ENCODE results near the gene LIPA. TPM values are rescaled to one million over a fixed set of nuclear protein-coding genes. Genes with fewer than 3 reads are reported as not detected.
"Not testable (repeated sequence)": the region's sequence is repeated elsewhere in the genome, so short reads cannot be mapped to it uniquely, and the experiment has no call there.

The LIPA gene
- polyA plus RNA-seq, 4 donors, result 39.1 to 60.4 (median 47.1) TPM

DNA sequence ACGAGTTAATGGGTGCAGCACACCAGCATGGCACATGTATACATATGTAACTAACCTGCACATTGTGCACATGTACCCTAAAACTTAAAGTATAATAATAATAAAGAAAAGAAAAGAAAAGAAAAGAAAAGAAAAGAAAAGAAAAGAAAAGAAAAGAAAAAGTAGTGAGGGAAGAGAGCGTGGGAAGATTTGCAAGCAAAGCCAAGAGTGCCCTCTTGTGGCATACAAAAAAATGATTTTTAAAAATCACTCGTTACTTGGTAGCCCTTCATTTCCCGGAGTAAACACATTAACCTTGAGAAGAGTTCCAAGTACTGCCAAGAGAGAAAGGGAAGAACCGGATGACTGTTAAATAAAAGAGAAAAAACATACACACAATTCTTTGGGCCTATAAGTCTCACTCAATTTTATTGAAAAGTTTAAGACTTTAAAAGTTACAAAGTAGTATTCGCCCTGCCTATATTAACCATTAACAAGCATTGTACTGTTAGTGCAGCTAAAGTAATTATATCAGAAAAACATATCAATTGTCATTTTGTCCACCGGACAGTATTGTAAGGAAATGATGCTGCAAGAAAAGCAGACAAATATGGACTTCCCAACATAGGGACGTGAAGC is 38.3 kb downstream of the LIPA start:
- DNase-seq (ENCODE audit: low read depth in 4 of 4, low spot score in 2 of 4), result no peak

DNA sequence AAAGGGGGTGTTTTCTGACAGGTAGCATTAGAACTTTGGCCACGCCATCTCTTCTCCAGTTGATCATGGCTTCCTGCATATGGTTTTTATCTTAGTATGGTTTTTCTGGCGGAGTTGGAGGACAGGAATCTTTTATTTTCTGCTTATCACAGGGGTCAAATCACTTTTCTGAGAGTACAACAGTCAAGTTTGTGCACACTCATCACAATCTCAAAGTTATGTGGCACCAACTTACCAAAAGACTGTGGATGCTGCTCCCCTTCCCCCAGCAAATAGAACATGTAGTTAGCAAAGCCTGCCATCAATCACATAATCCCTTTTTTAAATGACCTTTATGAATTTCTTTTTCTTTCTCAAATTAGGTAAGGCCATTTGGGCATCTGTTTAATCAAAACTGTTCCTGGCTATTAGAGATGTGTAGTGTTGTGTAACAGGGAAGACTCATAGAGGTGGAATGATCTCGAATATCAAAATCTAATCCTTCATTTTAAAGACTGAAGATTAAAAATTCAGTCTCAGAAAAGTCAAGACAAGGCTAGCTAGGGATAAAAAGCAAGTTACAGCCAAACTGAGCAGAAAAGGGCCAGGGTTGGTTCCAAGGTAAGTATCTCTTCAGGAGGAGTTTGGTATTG is 40.7 kb downstream of the LIPA start:
- no peak for DNase-seq (ENCODE audit: low read depth in 4 of 4, low spot score in 2 of 4)

DNA sequence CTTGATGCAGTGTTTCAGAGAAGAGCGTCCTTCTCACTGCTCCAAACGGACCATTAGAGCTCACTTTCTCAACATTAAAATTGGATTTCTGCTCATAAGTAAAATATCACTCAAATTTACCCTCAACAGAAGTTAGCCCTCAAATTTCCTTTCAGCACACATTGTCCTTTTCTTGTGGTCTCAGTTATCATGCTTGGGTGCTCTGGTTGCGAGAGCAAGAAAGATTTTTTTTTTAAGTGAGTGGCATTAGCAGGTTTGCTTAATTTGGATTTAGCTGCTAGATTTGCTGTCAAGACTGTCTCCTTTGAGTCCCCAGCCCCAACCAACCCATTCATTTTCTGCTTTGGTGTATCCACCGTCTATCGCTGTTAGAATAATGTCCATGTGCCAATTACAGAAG is 41.9 kb downstream of the LIPA start:
- DNase-seq (ENCODE audit: low read depth in 4 of 4, low spot score in 2 of 4), result no peak

DNA sequence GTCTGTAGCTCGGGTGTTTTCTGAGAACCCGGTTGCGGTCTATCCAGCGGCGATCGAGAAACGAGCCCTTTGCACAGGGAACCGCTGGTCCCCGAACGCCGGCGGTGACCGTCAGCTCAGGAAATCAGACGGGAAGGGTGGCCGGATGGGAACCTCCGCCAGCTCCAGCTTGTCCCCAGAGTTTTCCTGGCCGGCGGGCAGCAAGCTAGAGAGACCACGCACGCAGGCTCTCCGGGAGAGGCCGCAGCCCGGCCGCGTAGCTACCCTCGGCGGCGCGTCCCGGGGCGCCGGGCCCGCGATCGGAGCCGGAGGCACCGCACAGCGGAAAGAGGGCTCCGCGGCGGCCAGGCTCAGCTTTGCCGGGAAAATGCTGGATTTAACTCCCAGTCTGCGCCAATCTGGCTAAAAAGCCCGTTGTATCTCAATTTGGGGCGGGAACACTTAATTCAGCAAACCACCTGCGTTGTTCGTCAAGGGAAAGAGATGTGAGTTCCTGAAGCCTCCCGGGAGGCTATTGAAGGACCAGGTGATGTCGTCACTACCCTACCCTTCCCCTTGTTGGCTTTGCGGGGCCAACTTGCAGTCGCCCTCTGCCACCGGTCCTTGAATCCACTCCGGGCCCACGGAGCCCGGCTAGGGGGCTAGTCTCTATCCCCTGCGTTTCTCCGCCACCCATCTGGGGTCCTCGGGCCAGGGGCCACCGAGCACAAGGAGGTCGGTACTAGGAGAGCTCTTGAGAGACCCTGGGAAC is 43.6 kb downstream of the LIPA start:
- DNase-seq (ENCODE audit: low read depth in 4 of 4, low spot score in 2 of 4), result peak in 1 of 4 donors; percentile 41

DNA sequence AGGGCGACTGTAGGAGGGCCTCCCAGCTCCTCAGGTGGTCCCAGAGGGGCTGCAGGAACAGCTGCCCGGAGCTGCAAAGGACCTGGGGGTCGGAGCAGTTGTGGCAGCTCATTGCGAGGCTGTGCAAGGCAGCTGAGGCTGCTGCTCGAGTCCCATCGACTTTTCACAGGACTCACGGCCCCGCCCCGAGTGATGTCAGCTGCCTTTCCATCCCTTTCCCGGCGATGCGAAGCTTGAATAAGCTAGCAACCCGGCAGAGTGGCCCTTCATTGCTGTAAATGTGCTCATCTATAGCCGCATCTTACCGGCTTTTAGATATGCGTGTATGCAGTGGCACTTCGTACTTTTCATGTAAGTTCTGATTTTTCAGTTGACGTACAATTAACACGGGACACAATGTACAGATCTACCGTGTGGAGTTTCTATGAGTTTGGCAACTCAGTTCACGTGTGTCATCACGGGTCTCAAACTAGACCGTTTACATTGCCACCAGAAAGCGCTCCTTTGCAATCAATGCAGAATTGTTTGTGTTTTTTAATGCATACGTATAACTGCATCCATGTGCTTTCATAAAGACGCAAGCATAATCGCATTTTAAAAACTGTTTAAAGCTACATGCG is 44.3 kb downstream of the LIPA start, which contains the start of gene CH25H:
Gene CH25H (minus strand): TSS at position 137 of the 620 bp plus-strand sequence. CDS start 25 bp downstream, at position 112.
- peak in 3 of 4 donors; percentile 56 to 75 (median 63) for DNase-seq (ENCODE audit: low read depth in 4 of 4, low spot score in 2 of 4)

DNA sequence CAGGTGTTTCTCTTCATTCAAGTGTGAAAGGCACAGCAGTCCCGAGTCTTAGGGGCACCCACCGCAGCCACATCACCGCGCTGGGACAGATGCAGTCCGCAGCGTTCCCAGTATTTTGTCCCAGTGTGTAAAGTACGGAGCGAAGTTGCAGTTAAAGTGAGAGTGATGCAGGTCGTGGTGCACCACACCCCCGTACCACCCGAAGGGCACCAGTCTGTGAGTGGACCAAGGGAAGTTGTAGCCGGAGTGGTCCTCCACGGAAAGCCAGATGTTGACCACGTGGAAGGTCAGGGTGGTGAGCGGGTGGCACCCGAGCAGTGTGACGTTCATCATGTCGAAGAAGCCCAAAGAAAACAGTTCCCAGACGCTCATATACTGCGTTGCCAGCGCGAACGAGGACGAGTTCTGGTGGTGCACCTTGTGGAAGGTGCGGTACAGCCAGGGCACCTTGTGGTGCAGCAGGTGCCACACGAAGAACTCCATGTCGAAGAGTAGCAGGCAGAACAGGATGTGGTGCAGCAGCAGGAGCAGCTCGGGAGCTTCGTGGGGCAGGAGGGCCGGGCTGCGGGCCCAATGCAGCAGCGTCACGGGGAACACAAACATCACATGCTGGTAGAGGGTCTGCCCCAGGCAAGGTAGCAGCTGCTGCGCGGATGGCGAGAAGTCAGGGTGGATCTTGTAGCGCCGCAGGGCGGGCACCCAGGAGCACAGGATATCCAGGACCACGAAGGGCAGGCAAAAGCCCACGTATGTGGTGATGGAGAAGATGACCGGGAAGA is 45.0 kb downstream of the LIPA start:
- DNase-seq (ENCODE audit: low read depth in 4 of 4, low spot score in 2 of 4), result peak in 1 of 4 donors; percentile 31

DNA sequence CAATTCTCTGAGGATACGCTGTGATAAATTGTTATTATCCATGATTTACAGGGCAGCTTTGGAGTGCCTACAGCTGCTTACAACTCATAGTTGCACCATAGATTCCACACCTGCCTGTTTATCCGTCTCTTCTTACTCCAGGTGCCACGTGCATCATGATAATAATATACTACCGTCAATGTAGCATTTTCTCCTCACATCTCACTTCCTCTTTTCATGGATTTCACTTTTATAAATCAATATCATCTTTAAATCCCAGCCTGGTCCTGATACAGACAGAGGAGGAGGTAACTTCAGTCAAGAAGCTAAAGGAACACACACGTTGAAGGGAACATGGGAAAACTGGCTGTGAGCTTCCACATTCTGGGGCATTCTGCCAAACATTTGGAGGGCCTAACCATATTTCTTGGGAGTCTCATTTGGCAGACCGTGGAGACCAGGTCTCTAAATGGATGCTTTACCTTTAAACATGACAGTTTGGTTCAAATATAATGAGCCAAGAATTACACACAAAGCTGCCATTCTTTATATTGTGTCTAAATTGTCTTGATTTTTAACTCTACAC is 46.9 kb downstream of the LIPA start:
- DNase-seq (ENCODE audit: low read depth in 4 of 4, low spot score in 2 of 4), result no peak

DNA sequence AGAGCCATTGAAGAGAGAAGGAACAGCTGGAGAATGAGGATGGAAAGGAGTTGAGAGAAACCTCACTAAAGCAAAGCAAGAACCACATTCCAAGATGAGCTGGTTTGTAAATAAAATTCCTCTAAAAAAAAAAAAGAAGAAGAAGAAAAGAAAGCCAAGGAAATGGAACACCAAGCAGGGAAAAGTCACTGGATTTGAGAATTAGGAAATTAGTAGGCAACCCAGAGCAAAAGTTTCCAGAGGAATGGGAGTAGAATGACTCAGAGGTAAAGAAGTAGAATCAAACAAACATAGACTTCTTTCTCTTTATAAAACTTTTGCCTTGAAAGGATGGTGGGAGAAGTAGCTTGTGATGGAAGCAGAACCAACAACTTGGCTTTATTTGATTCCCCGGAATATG is 48.3 kb downstream of the LIPA start:
- DNase-seq (ENCODE audit: low read depth in 4 of 4, low spot score in 2 of 4), result no peak

DNA sequence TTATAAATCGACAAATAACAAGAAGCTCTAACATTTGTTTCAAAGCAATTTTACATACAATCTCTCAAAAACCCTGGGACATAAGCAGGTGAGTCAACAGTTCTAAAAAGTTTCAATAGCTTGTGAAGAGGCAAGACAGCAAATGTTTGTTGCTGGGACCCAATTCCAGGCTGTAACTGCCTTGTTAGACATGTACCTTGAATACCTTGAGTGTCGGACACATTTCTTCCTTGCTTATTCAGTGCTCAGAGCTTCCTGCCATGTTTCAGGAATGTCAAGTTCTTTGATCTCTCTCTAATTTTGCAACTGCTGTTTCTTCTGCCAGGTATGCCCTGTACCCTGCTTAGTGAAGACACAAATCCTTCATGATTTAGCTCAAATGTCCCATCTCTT is 49.5 kb downstream of the LIPA start:
- DNase-seq (ENCODE audit: low read depth in 4 of 4, low spot score in 2 of 4), result no peak

DNA sequence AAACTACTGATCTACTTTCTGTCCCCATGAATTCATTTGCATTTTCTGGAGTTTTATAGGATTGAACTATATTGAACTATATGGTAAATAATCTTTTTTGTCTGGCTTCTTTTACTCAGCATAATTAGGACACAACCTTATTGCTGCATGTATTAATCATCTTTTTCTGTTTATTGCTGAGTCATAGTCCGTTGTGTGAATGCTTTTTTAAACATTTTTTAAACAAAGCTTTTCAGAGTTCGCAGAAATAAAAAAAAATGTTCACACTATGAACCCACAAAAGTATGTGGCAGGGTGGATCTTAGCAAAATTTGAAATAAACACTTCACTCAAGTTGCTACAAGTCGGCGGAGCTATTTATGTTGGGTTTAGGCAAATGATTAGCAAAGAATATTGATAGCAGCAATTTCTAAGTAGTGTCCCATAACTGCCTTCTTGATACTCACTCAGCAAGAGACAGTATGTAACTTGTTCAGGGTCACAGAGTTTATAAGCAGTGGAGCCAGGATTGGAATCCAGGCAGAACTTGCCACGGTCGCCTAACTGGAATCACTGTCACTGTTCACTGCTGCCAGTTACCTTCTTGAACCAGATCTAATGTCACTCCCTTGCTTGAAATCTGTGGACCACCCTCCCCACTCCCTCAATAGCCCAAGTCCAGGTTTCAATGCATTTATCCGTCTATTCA is 50.1 kb downstream of the LIPA start:
- no peak for DNase-seq (ENCODE audit: low read depth in 4 of 4, low spot score in 2 of 4)

DNA sequence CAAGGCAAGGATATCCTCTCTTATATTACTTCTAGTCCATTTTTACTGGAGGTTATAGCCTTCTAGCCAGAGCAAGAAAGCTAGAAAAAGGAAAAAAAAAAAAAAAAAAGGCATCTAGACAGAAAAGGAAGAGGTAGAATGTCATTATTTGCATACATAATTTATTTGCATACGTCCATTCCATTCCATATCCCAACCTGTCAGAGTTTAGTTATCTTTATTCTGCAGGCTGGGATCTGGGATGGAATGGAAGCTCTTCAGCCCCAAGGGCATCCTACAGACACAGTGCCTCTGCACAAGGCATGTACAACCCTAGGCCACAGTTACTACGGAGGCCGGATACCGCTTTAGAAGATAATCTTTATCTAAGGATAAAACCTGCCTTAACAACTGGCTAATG is 54.1 kb downstream of the LIPA start:
- DNase-seq (ENCODE audit: low read depth in 4 of 4, low spot score in 2 of 4), result no peak

DNA sequence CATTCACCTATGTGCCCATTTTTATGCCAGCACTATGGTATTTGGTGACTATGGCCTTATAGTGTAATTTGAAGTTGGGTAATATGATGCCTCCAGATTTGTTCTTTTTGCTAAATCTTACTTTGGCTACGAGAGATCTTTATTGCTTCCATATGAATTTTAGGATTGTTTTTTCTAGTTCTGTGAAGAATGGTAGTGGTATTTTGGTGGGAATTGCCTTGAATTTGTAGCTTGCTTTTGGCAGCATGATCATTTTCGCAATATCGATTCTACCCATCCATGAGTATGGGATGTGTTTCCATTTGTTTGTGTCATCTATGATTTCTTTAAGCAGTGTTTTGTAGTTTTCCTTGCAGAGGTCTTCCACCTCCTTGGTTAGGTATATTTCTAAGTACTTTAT is 60.3 kb downstream of the LIPA start:
- DNase-seq (ENCODE audit: low read depth in 4 of 4, low spot score in 2 of 4), result not testable (repeated sequence)

DNA sequence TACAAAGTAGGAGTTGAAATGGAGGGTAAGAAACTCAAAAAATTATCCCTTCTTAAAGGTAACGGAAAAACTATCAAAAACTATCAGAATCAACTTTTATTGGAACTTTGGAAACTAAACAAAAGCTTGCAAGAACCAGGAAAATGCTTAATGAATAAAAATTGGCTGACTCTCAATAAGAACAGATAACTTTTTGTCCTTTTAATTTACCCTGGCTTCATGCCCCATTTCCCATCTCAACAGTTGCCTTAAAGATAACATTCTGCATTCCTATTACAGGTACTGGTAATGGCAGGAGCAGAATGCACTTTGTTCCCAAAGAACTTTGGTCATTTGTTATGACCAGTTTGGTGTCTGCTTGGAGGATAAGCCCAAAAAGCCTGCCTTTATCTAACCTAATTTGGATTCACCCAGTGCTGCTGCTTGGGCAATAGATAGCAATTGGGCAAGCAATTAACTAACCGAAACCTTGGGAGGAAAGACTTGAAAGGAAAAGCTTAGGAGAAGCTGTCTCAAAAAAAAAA is 62.3 kb downstream of the LIPA start:
- DNase-seq (ENCODE audit: low read depth in 4 of 4, low spot score in 2 of 4), result no peak

DNA sequence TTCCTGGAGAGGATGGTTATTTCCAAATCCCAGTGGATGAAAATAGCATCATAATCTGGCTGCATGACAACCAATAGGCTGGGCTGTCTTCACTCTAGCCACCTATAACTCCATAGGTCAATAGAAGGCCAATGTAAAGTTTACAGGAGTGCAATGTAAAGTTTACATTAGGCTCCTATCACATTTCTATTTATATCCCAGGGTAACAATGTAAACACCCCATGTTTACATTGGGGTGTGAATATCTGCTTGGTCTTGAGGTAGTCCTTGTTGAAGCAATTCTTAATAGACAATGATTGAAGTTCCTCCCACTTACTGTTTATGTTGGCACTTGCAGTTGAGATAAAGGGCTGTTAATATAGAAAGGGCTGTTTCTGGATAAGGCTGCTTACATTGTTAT is 65.9 kb downstream of the LIPA start:
- DNase-seq (ENCODE audit: low read depth in 4 of 4, low spot score in 2 of 4), result no peak

DNA sequence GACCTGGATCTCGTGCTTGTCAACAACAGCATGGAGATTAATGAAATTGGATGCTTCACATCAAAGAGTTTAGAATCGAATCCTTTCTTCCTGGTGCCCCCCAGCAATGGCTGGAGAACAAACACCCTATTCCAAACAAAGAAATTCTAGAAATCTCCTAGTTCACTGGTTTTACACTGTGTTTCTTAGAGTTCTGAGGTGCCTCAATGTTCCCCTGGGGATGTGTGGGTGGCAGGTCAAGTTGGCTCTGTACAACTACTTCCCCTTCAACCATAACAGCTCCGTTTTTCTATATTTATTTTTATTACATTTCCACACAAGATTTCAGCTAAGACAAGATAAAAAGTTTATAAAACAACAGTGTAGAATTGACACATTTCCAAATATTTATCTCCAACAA is 66.9 kb downstream of the LIPA start:
- DNase-seq (ENCODE audit: low read depth in 4 of 4, low spot score in 2 of 4), result no peak

DNA sequence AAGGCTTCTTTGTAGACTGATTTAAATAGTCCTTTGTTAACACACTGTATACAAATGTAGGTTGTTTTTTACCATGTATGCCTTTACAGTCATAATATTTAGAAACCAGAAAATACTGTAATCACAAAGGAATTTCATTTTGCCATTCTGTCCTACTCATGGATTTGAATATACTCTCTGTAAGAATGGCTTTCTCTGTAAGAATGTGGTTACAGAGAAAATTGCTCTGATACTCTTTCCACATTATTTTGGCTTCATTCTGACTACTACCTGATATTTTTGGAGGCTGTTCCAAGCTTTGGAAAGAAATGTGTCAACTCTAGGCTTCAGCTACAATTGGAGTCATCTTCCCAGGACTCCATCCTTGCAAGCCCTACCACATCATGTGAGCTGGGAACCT is 68.0 kb downstream of the LIPA start:
- DNase-seq (ENCODE audit: low read depth in 4 of 4, low spot score in 2 of 4), result no peak

DNA sequence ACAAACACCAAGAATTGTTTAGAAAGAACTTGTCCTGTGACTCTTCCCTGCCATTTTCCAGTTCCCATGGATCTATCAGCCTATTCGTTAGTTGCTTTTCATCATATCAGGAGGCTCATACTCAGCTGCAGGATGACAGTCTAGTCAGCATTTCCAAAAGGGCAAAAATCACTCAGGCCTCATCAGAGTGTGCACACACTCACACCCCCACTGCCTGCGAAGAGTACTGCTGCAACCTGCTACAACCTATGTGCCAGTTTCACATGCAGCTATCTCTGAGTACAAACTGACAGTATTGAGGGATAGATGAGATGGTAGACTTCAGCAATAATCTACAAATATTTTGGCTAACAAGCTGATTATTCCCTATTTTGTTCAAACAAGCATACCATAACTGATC is 68.7 kb downstream of the LIPA start:
- DNase-seq (ENCODE audit: low read depth in 4 of 4, low spot score in 2 of 4), result no peak

DNA sequence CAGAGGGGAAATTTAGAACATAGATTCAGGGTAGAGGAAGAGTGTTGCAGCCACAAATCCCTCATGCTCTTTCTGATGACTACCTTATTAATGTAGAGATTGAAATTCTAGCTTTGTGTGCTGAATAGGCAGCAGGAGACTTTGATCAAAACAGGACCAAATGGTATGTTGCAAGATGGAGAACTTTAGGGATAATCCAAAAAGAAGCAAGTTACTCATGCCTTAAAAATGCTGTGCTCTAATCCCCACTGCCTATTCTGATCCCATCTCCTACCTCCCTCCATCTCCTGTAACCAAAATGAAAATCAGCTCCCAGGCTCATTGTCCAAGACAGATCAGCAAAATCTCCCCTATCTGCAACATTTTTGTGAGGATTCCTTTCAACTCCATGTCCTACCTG is 75.8 kb downstream of the LIPA start:
- no peak for DNase-seq (ENCODE audit: low read depth in 4 of 4, low spot score in 2 of 4)

DNA sequence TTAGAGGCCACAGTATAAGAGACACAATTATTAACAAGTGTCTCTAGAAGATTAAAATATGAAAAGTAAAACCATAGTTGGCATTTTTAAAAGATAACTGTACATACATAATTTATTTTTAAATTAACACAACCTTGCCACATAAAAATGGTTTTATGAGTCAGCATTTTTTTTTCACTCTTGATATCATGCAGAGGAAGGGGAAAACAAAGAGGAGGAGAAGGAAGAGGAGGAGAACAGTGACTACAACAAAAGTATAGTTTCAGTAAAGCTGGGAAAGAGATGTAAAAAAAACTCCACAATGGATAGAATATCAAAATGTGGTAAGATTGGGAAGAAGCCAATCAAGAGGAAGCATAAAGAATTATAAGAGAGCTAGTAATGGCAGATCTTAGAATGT is 78.5 kb downstream of the LIPA start:
- DNase-seq (ENCODE audit: low read depth in 4 of 4, low spot score in 2 of 4), result no peak

DNA sequence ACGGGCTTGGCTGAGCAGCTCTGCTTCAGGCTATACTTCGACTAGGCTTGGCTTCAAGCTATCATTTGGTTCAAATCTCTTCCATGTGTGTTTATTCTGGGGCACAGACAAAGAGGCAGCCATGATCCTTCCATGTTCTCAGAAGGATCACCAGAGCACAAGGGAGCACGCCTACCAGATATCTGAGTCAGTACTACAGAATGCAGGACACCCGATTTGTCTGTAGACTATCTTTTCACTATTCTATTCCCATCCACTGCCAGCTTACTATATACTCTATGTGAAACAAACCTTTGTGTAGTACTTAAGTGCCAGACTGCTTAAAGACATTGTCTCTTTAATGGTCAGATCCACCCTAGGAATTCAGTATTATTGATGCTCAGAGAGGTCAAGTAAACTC is 79.6 kb downstream of the LIPA start:
- no peak for DNase-seq (ENCODE audit: low read depth in 4 of 4, low spot score in 2 of 4)

Measured in left renal cortex interstitium (tissue), 4 donors.